ENCODE data around the gene AHCYL2. TPM values are rescaled to one million over a fixed set of nuclear protein-coding genes. Genes with fewer than 3 reads are reported as not detected.
"Not testable (repeated sequence)": the region's sequence is repeated elsewhere in the genome, so short reads cannot be mapped to it uniquely, and the experiment has no call there.

The AHCYL2 gene
- total RNA-seq, 2 experiments from 2014 or later, result 18.5 to 21.0 TPM

DNA sequence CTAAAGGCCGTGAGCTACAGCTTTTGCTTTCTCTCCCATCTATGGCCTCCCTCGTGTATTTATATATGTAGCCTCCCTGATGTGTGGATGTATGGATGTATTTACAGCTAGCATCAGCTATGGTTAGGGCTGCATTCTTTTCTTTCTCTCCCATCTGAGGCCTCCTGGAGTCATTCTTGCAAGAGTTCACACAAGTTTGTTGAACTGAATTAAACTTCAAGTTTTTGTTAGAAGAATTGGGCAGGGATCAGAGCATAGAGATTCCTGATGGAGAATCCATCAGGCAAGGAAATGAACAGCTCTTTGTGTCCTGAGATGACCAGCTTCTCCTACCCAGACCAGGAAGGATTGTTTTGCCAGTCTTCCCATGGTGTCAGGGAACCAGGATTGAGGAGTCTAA, 60.3 kb downstream of the AHCYL2 start:
- Mint-ChIP-seq H3K9me3 (no peaks in the 10 kb centered on the region), H3K27me3 (no peaks in the 10 kb centered on the region), H3K4me1 (peaks cover 1% of the 10 kb centered on the region), H3K27ac (no peak overlapping the region), H3K36me3 (ENCODE audit: low read depth) (no peaks in the 10 kb centered on the region), H3K4me3 (no peak overlapping the region)
- no peak for DNase-seq
- CTCF ChIA-PET, result interaction anchor here (0.8 to 2.3 kb wide), 5 partner anchors 9 to 121 kb away, joined by 3 to 9 read pairs (median 4); no protein-coding TSS in a partner anchor
- POLR2A ChIA-PET, result no interaction called here

DNA sequence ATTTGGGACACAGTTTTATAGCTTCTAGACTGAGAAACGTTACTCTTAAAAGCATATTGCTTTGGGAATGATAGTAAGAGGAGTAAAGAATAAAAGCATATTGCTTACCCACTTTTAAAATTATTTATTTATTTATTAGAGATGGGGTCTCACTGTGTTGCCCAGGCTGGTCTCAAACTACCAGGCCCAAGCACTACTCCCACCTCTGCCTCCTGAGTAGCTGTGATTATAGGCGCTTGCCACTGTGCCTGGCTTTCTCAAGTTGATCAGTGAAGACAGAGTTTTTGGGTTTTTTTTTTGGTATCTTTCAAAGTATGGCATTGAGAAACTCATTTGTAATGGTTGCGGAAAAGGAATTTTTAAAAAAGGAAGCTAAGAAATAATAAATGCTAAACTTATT, 68.0 kb downstream of the AHCYL2 start:
- ChIA-PET CTCF (interaction anchor here (7.0 kb wide), 1 partner anchor 72 kb away, joined by 127 read pairs; the partner anchor contains the start of gene AHCYL2), POLR2A (no interaction called here)
- no peaks in the 10 kb centered on the region for H3K27me3 Mint-ChIP-seq
- no peak overlapping the region for H3K4me3 Mint-ChIP-seq
- no peaks in the 10 kb centered on the region for H3K4me1 Mint-ChIP-seq
- H3K36me3 Mint-ChIP-seq (ENCODE audit: low read depth), result no peaks in the 10 kb centered on the region
- H3K9me3 Mint-ChIP-seq, result no peaks in the 10 kb centered on the region
- H3K27ac Mint-ChIP-seq, result no peak overlapping the region
- no peak for DNase-seq

DNA sequence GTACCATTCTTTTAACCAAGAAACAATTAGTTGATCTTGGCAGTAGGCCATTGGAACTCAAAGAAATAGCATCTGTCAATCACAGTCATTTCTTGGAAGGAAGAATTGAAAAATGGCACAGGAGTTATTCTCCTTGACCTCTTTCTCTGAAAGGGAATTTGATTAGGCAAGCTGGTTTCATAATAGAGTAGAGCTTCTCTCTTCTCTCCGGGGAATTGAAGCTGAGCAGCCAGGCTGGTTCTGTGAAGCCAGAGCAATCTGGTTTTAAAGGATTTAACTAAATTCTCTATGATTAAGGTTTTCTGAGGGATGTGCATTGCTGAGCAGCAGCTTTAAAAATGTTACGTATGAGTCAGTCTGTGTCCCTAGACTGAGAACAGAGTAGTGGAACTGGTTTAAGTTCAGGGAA, 70.2 kb downstream of the AHCYL2 start:
- DNase-seq, result no peak
- ChIA-PET POLR2A (no interaction called here), CTCF (interaction anchor here (1.6 to 7.0 kb wide), 3 partner anchors 10 to 131 kb away, joined by 3 to 127 read pairs (median 4); partner anchors contain the start of gene AHCYL2)
- no peak overlapping the region for H3K27ac Mint-ChIP-seq
- H3K4me1 Mint-ChIP-seq, result no peaks in the 10 kb centered on the region
- H3K4me3 Mint-ChIP-seq, result no peak overlapping the region
- no peaks in the 10 kb centered on the region for H3K9me3 Mint-ChIP-seq
- no peaks in the 10 kb centered on the region for H3K27me3 Mint-ChIP-seq
- no peaks in the 10 kb centered on the region for H3K36me3 Mint-ChIP-seq (ENCODE audit: low read depth)

DNA sequence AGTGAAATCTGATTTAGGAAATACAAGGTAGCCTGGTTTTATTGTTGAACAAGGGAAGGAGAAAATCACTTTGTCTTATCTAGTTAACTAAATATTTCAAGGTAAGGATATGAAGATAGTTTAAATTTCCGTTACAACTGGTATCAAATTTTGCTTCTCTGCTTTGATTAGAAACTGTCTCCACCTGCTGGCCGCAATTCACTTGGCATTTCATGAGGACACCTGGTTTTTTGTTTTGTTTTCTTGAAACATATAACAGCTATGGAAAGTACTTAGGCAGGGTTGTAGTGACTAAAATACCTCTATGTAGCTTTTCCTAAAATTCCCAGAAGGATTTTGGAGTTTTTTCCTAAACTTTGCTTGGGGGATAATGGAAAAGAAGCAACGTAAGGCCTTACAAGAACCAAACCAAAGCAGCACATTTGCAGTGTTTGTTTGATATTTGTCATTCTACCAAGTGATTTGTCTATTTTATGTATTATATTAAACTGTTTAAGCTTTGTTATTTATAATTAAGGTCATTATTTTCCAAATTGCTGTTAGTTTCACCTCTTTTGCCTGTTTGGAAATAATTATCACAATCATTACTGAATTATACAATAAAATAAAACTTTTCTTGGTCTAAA, 73.6 kb downstream of the AHCYL2 start:
- POLR2A ChIA-PET, result interaction anchor here (0.5 kb wide), 1 partner anchor 42 kb away, joined by 3 read pairs; no protein-coding TSS in a partner anchor
- DNase-seq, result peak; percentile 59
- Mint-ChIP-seq H3K36me3 (ENCODE audit: low read depth) (peaks cover 3% of the 10 kb centered on the region), H3K27me3 (no peaks in the 10 kb centered on the region), H3K9me3 (no peaks in the 10 kb centered on the region), H3K4me3 (no peak overlapping the region), H3K4me1 (no peaks in the 10 kb centered on the region), H3K27ac (no peak overlapping the region)
- CTCF ChIA-PET, result interaction anchor here (0.7 to 7.0 kb wide), 16 partner anchors 9 to 145 kb away, joined by 3 to 127 read pairs (median 4); partner anchors contain the start of gene AHCYL2

DNA sequence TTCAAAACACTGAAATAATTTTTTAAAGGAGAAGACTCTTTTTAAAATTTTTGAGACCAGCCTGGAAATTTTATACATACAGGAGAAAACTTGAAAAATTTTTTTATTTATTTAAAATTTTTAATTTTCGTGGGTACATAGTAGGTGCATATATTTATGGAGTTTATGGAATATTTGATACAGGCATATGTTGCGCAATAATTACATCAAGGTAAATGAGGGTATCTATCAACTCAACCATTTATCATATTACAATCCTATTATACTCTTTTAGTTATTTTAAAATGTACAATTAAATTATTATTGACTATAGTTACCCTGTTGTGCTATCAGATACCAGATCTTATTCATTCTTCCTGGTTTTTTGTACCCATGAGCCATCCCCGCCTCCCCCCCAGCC, 75.1 kb downstream of the AHCYL2 start:
- Mint-ChIP-seq H3K9me3 (peaks cover 7% of the 10 kb centered on the region), H3K27ac (no peak overlapping the region), H3K4me1 (no peaks in the 10 kb centered on the region), H3K36me3 (ENCODE audit: low read depth) (peaks cover 11% of the 10 kb centered on the region), H3K4me3 (no peak overlapping the region), H3K27me3 (no peaks in the 10 kb centered on the region)
- CTCF ChIA-PET, result no interaction called here
- POLR2A ChIA-PET, result no interaction called here
- DNase-seq, result no peak

DNA sequence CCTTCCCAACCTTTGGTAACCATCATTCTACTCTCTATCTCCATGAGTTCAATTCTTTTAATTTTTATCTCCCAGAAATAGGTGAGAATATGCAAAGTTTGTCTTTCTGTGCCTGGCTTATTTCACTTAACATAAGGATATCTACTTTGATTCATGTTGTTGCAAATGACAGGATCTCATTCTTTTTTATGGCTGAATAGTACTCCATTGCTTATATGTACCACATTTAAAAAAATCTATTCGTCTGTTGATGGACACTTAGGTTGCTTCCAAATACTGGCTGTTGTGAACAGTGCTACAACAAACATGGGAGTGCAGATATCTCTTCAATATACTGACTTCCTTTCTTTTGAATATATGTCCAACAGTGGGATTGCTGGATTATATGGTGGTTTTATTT, 75.5 kb downstream of the AHCYL2 start:
- H3K27ac Mint-ChIP-seq, H3K4me1 Mint-ChIP-seq, H3K27me3 Mint-ChIP-seq, H3K9me3 Mint-ChIP-seq, DNase-seq, POLR2A ChIA-PET, H3K4me3 Mint-ChIP-seq: not testable (repeated sequence)
- H3K36me3 Mint-ChIP-seq (ENCODE audit: low read depth), result peaks cover 11% of the 10 kb centered on the region
- CTCF ChIA-PET, result interaction anchor here (1.2 kb wide), 1 partner anchor 82 kb away, joined by 4 read pairs; no protein-coding TSS in a partner anchor

DNA sequence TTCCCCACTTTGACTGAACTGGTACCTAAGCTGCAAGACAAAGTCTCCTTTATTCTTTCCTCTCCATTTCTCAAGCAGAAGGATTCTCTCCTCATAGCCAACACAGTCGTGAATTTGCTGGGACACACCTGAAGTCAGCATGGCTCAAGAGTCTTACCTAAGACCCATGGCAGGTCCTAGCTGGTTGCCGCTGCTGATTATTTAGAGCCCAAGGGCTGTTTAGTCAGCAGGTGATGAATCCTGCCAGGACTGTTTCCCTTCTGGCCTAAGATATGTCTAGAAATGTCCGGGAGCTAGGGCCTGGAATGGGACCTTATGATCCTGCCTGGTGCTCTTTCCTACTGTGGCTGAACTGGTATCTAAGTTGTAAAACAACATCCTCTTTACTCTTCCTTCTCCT, 82.8 kb downstream of the AHCYL2 start:
- Mint-ChIP-seq H3K9me3 (peaks cover 9% of the 10 kb centered on the region), H3K27me3 (no peaks in the 10 kb centered on the region), H3K36me3 (ENCODE audit: low read depth) (peaks cover 11% of the 10 kb centered on the region), H3K4me1 (no peaks in the 10 kb centered on the region), H3K4me3 (no peak overlapping the region), H3K27ac (no peak overlapping the region)
- CTCF ChIA-PET, result no interaction called here
- DNase-seq, result no peak
- POLR2A ChIA-PET, result no interaction called here

DNA sequence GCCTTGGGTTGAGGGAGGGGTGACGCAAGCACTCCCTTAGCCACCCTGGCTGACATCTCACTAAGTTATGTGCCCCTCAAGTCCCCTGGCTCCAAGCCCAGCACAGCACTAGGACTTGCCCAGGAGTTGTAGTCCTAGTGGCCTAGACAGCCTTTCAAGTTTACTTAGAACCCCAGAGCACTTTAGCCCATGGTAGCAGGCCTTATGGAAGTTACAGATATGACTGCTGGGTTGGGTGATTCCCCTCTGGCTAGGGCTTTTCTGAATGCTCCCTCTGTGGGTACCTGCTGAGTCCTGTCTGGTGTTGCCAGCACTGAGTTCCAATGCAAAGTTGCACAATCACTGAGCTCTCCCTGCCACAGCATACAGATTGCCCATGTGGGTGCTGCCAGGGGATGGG, 83.2 kb downstream of the AHCYL2 start:
- H3K9me3 Mint-ChIP-seq, result peaks cover 9% of the 10 kb centered on the region
- DNase-seq, result no peak
- H3K36me3 Mint-ChIP-seq (ENCODE audit: low read depth), result peaks cover 11% of the 10 kb centered on the region
- H3K4me1 Mint-ChIP-seq, result no peaks in the 10 kb centered on the region
- POLR2A ChIA-PET, result no interaction called here
- CTCF ChIA-PET, result no interaction called here
- H3K4me3 Mint-ChIP-seq, result no peak overlapping the region
- no peaks in the 10 kb centered on the region for H3K27me3 Mint-ChIP-seq
- H3K27ac Mint-ChIP-seq, result no peak overlapping the region

DNA sequence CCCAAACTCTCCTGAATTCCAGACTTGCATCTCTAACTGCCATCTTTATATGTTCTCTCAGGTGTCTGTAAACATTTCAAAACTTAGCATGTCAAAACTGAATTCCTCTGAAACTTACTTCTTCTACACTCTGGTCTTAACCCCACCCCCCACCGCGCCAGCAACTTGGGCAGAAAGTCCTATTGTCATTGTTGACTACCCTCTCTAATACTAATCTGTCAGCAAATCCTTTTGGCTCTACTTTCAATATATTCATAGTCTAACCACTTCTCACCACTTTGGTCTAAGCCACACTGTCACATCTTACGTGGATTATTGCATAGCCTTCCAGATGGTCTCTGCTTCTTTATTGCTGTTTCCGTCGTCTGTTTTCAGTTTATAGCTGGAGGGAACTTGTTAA, 86.6 kb downstream of the AHCYL2 start:
- H3K27ac Mint-ChIP-seq, result no peak overlapping the region
- H3K36me3 Mint-ChIP-seq (ENCODE audit: low read depth), result no peaks in the 10 kb centered on the region
- ChIA-PET CTCF (interaction anchor here (1.5 kb wide), 1 partner anchor 93 kb away, joined by 7 read pairs; no protein-coding TSS in a partner anchor), POLR2A (no interaction called here)
- no peaks in the 10 kb centered on the region for H3K27me3 Mint-ChIP-seq
- no peaks in the 10 kb centered on the region for H3K9me3 Mint-ChIP-seq
- H3K4me3 Mint-ChIP-seq, result no peak overlapping the region
- H3K4me1 Mint-ChIP-seq, result no peaks in the 10 kb centered on the region
- no peak for DNase-seq

DNA sequence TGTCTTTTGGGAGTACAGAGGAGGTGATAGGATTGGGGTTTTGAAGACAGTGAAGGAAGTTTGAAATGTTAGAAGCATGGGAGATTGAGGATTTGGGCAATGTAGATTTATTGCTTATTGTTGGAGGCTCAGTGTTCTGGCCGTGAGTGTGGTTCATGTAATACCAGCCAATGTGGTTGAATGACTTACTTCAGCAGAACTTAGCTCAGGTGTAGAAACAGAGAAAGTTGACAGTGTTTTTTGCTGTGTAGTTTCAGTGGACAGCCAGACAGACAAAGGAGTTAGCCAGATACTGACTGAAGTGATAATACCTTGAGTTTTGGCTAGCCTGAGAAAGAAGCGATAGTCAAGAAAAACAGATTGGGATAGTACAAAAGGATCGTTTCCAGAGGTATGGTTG, 88.5 kb downstream of the AHCYL2 start:
- Mint-ChIP-seq H3K4me1 (no peaks in the 10 kb centered on the region), H3K27ac (no peak overlapping the region)

DNA sequence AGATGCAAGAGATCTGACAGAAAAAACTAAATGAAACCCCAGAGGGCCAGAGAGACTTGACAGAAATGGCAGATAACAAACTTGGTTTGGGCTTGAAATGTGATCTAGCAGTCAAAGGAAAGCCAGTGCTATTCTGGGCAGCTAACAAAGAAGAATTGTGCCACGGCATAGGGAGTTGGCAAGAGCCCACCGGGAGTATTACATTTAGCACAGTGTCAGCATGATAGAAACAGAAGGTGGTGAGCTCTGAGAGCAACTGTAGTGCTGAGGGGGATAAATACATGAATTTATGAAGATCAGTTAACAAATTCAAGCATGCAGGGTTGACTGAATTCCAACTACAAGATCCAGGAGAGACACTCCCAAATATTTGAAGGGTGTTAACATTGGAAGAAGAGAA, 91.1 kb downstream of the AHCYL2 start:
- POLR2A ChIA-PET, result no interaction called here
- H3K27me3 Mint-ChIP-seq, result no peaks in the 10 kb centered on the region
- DNase-seq, result no peak
- CTCF ChIA-PET, result no interaction called here
- H3K9me3 Mint-ChIP-seq, result no peaks in the 10 kb centered on the region
- H3K4me3 Mint-ChIP-seq, result no peak overlapping the region
- H3K36me3 Mint-ChIP-seq (ENCODE audit: low read depth), result no peaks in the 10 kb centered on the region
- no peaks in the 10 kb centered on the region for H3K4me1 Mint-ChIP-seq
- no peak overlapping the region for H3K27ac Mint-ChIP-seq

More for the DNA sequence above, 88.5 kb downstream of the AHCYL2 start:
- CTCF ChIA-PET, result interaction anchor here (1.4 kb wide), 1 partner anchor 15 kb away, joined by 3 read pairs; no protein-coding TSS in a partner anchor
- no peaks in the 10 kb centered on the region for H3K9me3 Mint-ChIP-seq
- H3K4me3 Mint-ChIP-seq, result no peak overlapping the region
- DNase-seq, result no peak
- POLR2A ChIA-PET, result no interaction called here
- no peaks in the 10 kb centered on the region for H3K27me3 Mint-ChIP-seq
- no peaks in the 10 kb centered on the region for H3K36me3 Mint-ChIP-seq (ENCODE audit: low read depth)

DNA sequence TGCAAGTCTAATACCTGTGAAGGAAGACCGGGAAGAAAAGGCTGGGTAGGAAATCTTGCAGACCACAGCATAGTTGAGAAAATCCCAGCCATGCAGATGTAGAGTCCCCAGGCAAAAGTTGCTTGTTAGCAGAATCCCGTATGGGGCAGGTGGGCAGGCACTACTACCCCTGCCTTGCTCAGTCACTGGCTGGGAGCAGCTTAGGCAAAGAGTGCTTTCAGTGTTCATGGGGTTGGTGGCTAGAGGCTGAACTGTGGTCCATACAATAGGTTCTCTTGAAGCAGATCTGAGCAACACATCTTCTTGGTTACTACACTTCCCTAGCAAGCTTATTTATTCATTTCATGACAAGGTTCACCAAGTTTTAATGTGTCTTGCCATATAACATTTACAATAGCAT, 92.6 kb downstream of the AHCYL2 start:
- Mint-ChIP-seq H3K36me3 (ENCODE audit: low read depth) (no peaks in the 10 kb centered on the region), H3K9me3 (no peaks in the 10 kb centered on the region)

DNA sequence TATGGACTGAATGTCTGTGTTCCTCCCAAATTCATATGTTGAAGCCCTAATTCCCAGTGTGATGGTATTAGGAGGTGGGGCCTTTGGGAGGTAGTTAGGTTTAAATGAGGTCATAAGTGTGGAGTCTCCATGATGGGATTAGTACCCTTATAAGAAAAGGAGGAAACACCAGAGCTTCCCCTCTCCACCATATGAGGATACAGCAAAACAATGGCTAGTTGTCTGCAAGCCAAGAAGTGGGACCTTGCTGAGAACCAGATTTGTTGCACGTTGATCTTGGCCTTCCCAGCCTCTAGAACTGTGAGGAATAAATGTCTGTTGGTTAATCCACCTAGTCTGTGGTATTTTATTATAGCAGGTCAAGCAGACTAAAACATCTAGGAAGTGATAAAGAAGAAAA, 102.2 kb downstream of the AHCYL2 start:
- Mint-ChIP-seq H3K27me3 (no peaks in the 10 kb centered on the region), H3K27ac (no peak overlapping the region), H3K36me3 (ENCODE audit: low read depth) (peaks cover 12% of the 10 kb centered on the region), H3K9me3 (peaks cover 8% of the 10 kb centered on the region), H3K4me3 (no peak overlapping the region), H3K4me1 (no peaks in the 10 kb centered on the region)
- DNase-seq, result no peak
- CTCF ChIA-PET, result interaction anchor here (0.5 kb wide), 1 partner anchor 164 kb away, joined by 3 read pairs; no protein-coding TSS in a partner anchor
- POLR2A ChIA-PET, result no interaction called here

More for the DNA sequence above, 92.6 kb downstream of the AHCYL2 start:
- POLR2A ChIA-PET, result no interaction called here
- Mint-ChIP-seq H3K4me1 (no peaks in the 10 kb centered on the region), H3K27ac (no peak overlapping the region), H3K27me3 (no peaks in the 10 kb centered on the region), H3K4me3 (no peak overlapping the region)
- CTCF ChIA-PET, result interaction anchor here (1.2 kb wide), 1 partner anchor 50 kb away, joined by 3 read pairs; no protein-coding TSS in a partner anchor
- no peak for DNase-seq

Data from activated CD4-positive, alpha-beta memory T cell treated with anti-CD3 and anti-CD28 coated beads, Interleukin-2, amount 10 ng/mL, durations not matched to agents 7 days and 5 days (primary cell).